GM18502 (cell line): ENCODE data around the gene SAMD13.

Experiments used
- ATAC-seq: cut with Tn5 transposase; IDR thresholded peaks from one replicate; pipeline ENCODE4 v1.9.1; 2021; ENCODE audit warnings: mild to moderate bottlenecking; ENCODE audit not compliant: unreplicated experiment, poor library complexity

SAMD13 gene, protein sequence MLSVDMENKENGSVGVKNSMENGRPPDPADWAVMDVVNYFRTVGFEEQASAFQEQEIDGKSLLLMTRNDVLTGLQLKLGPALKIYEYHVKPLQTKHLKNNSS

DNA sequence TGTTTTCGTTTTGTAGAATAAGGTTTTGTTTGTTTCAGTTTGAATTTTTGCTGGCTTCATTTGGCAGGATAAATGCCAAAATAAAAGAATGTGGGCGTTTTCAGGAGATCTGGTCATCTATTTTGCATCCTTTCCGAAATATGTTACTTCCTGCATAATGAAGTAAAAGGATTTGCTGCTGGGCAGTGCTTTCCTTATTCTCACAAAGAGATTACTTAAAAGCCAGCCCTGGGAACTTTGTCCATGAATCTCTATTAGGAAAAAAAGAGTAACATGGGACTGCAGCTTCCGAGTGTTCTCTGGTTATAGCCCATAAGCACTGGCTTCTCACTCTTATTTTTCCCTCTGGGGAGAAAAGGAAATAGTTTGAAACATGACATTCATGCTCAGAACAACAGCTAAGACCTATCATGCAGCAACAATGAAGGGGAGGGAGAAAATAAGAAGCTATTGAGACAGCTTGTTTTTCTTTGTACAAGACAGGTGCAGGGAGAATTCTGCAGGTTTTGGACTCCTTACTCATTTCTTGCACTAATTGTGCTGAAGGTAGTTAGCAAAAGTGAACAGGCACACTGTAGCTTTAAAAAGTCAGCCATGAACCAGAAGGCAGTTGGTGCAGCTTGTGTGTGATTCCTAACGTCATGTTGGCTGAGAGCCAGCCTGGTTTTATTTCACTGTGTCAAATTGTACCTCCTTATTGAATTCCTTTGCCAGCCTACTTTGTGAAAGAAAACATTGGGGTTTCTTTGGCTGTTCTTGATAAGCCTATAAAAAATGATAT is at the start of gene SAMD13:
TSS of gene SAMD13 (plus strand) at position 705 of the 781 bp plus-strand sequence. CDS start 1,527 bp downstream, outside the sequence.
- ATAC-seq = peak; percentile 31

DNA sequence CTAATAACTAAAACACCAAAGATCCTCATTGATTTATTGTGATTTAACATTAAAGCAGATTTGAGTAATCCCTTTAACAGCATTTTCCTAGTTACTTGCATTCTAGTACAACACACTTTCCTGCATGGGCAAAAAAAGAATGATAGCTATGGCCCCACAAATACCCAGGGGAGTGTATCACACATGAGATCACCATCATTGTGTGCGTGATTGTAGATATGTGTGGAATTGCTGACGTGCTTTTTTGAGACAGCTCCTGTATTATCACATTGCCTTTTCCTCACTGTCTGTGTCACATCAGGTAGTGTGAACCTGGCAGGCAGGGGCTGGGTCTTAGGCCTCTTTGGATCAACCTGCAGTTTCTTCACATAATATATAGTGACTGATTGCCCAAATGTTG is 48.5 kb upstream of the SAMD13 start:
- no peak for ATAC-seq

DNA sequence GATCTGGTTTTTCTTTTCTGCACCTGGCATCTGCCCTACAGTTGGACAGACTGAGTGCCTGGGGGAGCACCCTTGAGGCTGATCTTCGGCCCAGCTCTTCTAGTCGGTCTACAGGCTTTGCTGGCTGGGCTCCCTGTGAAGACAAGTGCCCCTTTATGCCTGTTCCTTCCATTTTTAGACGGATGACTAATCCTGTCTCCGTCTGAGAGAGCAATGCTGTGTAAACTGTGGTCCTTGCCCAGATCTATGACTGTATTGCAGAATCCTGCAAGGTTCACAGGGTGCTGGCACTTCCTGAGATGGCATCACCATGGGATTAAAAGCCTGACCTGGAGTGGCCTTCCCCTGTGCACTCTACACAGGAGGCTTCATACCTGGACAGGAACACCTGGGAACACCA is 47.6 kb upstream of the SAMD13 start:
- no peak for ATAC-seq

GRCh38 chr1:84254703-84255238 is 46.7 kb upstream of the SAMD13 start:
- no peak for ATAC-seq

DNA sequence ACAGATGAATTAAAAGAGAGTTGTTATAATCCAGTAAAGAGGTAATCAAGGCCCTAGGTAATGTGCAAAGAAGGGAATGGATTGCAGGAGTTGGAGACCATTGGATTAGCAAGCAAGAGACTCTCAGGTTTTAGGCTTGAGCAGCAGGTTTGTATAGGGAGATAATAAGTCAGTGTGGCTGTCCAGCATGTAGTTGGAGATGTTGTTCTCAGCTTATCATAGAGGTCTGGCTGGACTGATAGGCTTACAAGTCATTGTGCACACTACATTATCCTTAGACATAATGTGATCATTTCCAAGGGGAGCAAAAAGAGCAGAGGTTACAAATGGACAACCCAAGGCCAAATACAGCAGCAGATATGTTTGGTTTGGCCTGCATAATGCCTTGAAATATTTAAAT is 45.9 kb upstream of the SAMD13 start:
- ATAC-seq = no peak

DNA sequence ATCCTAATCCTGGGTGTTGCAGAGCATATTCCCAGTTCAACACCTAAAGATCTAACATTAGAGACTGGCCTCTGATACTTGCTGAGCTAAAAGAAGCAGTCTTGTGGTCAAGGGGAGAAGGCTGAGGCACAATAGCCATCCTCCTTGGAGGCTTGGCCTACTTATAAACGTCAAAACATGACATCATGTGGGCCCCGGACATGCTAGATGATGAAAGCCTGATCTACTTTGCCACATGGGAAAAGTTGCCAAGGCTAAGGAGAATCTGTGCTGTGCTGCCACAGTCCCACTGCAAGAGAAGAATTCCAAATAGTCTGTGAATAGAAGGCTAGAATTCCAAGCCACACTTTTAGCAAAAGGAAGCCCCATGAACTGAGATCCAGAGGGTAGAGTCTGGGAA is 43.9 kb upstream of the SAMD13 start:
- ATAC-seq = no peak

GRCh38 chr1:84259376-84259775 is 42.1 kb upstream of the SAMD13 start:
- no peak for ATAC-seq

DNA sequence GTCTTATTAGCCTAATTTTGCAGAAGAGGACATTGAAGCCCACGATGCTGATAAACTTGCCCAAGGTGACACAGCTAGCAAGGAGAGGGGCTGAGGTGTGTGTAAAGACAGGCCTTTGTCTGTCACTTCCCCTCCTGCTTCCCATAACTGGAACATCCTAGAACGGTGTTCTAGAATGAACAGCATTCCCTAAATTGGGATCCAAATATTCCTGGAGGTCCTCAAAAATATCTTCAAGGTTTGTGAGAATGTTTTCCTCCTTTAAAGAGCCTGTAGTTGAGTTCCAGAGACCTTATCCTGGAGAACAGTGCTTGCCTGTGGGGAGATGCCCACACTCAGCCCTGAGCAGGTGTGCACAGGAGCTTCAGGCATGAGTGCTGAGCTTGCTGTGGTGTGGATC is 41.5 kb upstream of the SAMD13 start:
- ATAC-seq = no peak

GRCh38 chr1:84260852-84261518 is 40.5 kb upstream of the SAMD13 start:
- ATAC-seq = no peak

DNA sequence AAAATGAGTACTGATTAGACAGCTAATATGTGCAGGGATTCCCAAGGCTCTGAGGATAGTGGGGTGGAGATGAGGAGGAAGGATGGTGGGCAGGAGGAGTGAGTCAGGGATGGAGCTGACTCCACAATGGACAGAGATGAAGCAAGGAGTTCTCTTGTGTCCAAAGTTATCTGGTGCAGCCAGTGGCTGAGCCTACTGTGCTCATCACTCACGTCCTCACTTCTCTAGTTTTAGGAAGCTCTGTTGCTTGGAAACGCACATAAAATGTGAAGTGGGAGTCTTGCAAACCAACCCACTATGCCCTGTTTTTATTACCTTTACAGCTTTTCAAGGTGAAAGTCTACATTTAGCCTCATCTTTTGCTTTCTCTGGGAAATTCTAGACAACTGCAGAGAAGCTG is 36.5 kb upstream of the SAMD13 start:
- ATAC-seq = no peak

- ATAC-seq = no peak
Observed at GRCh38 chr1:84265867-84266266, 35.6 kb upstream of the SAMD13 start.

DNA sequence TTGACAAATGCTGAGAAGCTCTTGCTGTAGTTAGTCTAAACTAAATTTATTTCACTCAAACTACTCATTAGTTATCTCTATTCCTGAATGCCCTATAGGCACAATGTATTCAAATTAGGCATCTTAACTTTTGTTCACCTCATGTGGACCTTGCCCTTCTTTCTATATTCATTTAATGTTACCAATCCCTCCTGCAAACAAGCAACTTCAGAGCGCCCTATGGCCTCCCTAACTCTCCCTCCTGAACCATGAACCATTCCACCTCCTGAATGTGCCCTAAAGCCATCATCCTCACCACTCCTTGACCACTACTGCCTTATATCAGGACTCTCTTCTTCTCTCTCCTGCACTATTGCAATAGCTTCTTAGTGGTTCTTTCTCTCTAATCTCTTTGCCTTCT is 34.8 kb upstream of the SAMD13 start:
- no peak for ATAC-seq

GRCh38 chr1:84267476-84267875 is 34.0 kb upstream of the SAMD13 start:
- ATAC-seq = no peak

- no peak for ATAC-seq
Observed at GRCh38 chr1:84268346-84268745, 33.2 kb upstream of the SAMD13 start.

DNA sequence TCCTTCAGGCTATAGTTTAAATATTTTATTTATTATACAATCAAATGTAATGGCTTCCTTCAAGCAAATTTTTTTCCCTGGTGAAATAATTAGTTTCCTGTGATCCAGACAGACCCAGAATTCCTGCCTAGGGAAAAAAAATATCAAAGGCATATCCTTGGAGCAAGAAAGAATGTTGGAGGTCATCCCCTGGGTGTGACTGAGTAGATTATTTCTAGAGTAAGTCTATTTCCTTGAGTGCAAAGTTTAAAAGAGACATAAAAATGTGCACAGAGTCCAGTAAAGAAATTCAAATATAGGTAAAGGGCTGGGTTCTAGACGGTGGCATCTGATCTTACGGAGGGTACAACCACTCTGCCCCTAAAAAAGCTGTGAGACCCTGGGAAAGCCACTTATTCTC is 32.2 kb upstream of the SAMD13 start:
- no peak for ATAC-seq

GRCh38 chr1:84271441-84272151 is 29.9 kb upstream of the SAMD13 start:
- peak; percentile 98 for ATAC-seq

DNA sequence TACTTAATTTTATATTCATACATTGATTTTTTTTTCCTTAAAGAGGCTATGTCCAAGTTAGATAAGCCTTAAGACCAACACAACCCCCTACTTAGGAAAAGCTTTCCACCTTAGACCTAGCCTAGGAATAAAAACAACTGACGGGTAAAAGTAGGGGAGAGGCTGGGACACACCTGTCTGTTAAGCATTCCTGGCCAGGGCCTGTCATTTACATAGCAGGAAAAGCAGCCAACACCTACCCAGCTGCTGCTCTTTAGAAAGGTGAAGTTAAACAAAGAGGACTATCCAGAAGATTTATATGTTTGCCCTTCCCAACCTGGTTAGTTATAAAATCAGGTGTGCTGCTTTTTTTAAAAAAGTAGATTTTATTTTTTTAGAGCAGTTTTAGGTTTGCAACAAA is 29.1 kb upstream of the SAMD13 start:
- ATAC-seq = no peak

GRCh38 chr1:84277343-84278059 is 24.0 kb upstream of the SAMD13 start:
- no peak for ATAC-seq

DNA sequence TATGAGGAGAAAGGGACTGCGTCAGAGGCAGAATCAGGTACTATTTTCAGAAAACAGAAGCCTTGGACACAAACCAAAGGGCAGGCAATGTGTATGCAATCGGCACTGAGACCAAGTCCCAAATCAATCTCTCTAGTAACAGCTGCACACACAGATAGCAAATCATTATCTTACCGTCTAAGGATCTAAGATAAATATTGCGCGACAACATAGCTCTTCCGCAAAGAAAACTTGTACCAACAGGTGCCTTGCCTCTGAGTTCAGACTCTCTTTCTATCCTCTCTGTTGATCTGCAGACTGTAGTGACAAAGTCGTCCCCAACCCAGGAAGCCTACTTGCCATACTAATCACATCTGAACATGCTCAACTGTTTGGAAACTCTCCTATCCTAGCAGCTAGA is 22.6 kb upstream of the SAMD13 start:
- no peak for ATAC-seq

- ATAC-seq = no peak
Observed at GRCh38 chr1:84280912-84281311, 20.6 kb upstream of the SAMD13 start.
